ENCODE results near the gene PKDCC. TPM values are rescaled to one million over a fixed set of nuclear protein-coding genes. Genes with fewer than 3 reads are reported as not detected.
A peak's percentile ranks its signal among the peaks of the same experiment; 100 is the strongest.

The PKDCC gene
- total and polyA plus RNA-seq, 7 experiments from 2014 or later, result not detected

GRCh38 chr2:42072349-42073118, 24.7 kb downstream of the PKDCC start:
- Histone ChIP-seq H3K4me3 (ENCODE audit: low read length) (no peak overlapping the region), H3K4me1 (ENCODE audit: control insufficient read depth in 2 of 2, insufficient read depth in 2 of 2, low read length in 2 of 2) (no peaks in the 10 kb centered on the region), H3K36me3 (ENCODE audit: control insufficient read depth in 2 of 3, insufficient read depth in 3 of 3, low read length in 3 of 3) (no peaks in the 10 kb centered on the region), H3K27ac (ENCODE audit: low read depth, low read length) (no peak overlapping the region), H3K27me3 (ENCODE audit: control insufficient read depth in 2 of 2, insufficient read depth in 2 of 2, low read length in 2 of 2) (peaks cover 0 to 5% of the 10 kb centered on the region in 2 donors), H3K9me3 (ENCODE audit: control insufficient read depth in 2 of 3, low read length in 3 of 3) (no peaks in the 10 kb centered on the region)
- DNase-seq (no peak), ATAC-seq (no peak)
- Mint-ChIP-seq H3K27me3 (peaks cover 17 to 38% (median 22%) of the 10 kb centered on the region in 5 donors), H3K4me3 (no peak overlapping the region), H3K36me3 (peaks cover 0 to 3% (median 0%) of the 10 kb centered on the region in 5 donors), H3K4me1 (peaks cover 0 to 3% (median 0%) of the 10 kb centered on the region in 7 donors), H3K9me3 (peaks cover 0 to 2% (median 0%) of the 10 kb centered on the region in 11 donors), H3K27ac (no peak overlapping the region)
- intact Hi-C loops (cut with micrococcal nuclease), result no loop called here
- ChIA-PET POLR2A (interaction anchor here (0.6 kb wide), 2 partner anchors 10 to 259 kb away, joined by 3 to 4 read pairs; no protein-coding TSS in a partner anchor), CTCF (no interaction called here)

GRCh38 chr2:42073739-42074503, 26.1 kb downstream of the PKDCC start:
- Mint-ChIP-seq H3K9me3 (peaks cover 0 to 2% (median 0%) of the 10 kb centered on the region in 11 donors), H3K27ac (no peak overlapping the region), H3K4me3 (no peak overlapping the region), H3K27me3 (peaks cover 10 to 27% (median 13%) of the 10 kb centered on the region in 5 donors), H3K4me1 (peaks cover 0 to 3% (median 0%) of the 10 kb centered on the region in 7 donors), H3K36me3 (no peaks in the 10 kb centered on the region)
- no peaks in the 10 kb centered on the region for H3K4me1 ChIP-seq (ENCODE audit: control insufficient read depth in 2 of 2, insufficient read depth in 2 of 2, low read length in 2 of 2)
- POLR2A ChIA-PET, result no interaction called here
- H3K4me3 ChIP-seq (ENCODE audit: low read length), result no peak overlapping the region
- no peak overlapping the region for H3K27ac ChIP-seq (ENCODE audit: low read depth, low read length)
- H3K27me3 ChIP-seq (ENCODE audit: control insufficient read depth in 2 of 2, insufficient read depth in 2 of 2, low read length in 2 of 2), result no peaks in the 10 kb centered on the region
- no peaks in the 10 kb centered on the region for H3K36me3 ChIP-seq (ENCODE audit: control insufficient read depth in 2 of 3, insufficient read depth in 3 of 3, low read length in 3 of 3)
- H3K9me3 ChIP-seq (ENCODE audit: control insufficient read depth in 2 of 3, low read length in 3 of 3), result no peaks in the 10 kb centered on the region
- intact Hi-C loops (cut with micrococcal nuclease), result no loop called here
- no peak for DNase-seq
- CTCF ChIA-PET, result no interaction called here
- no peak for ATAC-seq

GRCh38 chr2:42074661-42075060, 26.8 kb downstream of the PKDCC start:
- CTCF ChIA-PET, result interaction anchor here (0.6 kb wide), 1 partner anchor 13 kb away, joined by 3 read pairs; no protein-coding TSS in a partner anchor
- ATAC-seq (no peak), DNase-seq (no peak)
- peaks cover 5 to 20% (median 11%) of the 10 kb centered on the region in 5 donors for H3K27me3 Mint-ChIP-seq
- H3K36me3 Mint-ChIP-seq, result no peaks in the 10 kb centered on the region
- no peak overlapping the region for H3K4me3 ChIP-seq (ENCODE audit: low read length)
- no peaks in the 10 kb centered on the region for H3K4me1 ChIP-seq (ENCODE audit: control insufficient read depth in 2 of 2, insufficient read depth in 2 of 2, low read length in 2 of 2)
- H3K27ac ChIP-seq (ENCODE audit: low read depth, low read length), result no peak overlapping the region
- peaks cover 0 to 2% (median 0%) of the 10 kb centered on the region in 11 donors for H3K9me3 Mint-ChIP-seq
- POLR2A ChIA-PET, result no interaction called here
- no peak overlapping the region for H3K4me3 Mint-ChIP-seq
- no peaks in the 10 kb centered on the region for H3K4me1 Mint-ChIP-seq
- H3K9me3 ChIP-seq (ENCODE audit: control insufficient read depth in 2 of 3, low read length in 3 of 3), result no peaks in the 10 kb centered on the region
- intact Hi-C loops (cut with micrococcal nuclease), result no loop called here
- no peaks in the 10 kb centered on the region for H3K36me3 ChIP-seq (ENCODE audit: control insufficient read depth in 2 of 3, insufficient read depth in 3 of 3, low read length in 3 of 3)
- H3K27me3 ChIP-seq (ENCODE audit: control insufficient read depth in 2 of 2, insufficient read depth in 2 of 2, low read length in 2 of 2), result no peaks in the 10 kb centered on the region
- no peak overlapping the region for H3K27ac Mint-ChIP-seq

GRCh38 chr2:42076357-42077225, 28.8 kb downstream of the PKDCC start:
- no peak overlapping the region for H3K4me3 Mint-ChIP-seq
- H3K9me3 Mint-ChIP-seq, result peaks cover 0 to 2% (median 0%) of the 10 kb centered on the region in 11 donors
- H3K27me3 Mint-ChIP-seq, result peaks cover 0 to 18% (median 11%) of the 10 kb centered on the region in 5 donors
- ATAC-seq, result no peak
- DNase-seq, result no peak
- no peak overlapping the region for H3K27ac ChIP-seq (ENCODE audit: low read depth, low read length)
- no peaks in the 10 kb centered on the region for H3K36me3 ChIP-seq (ENCODE audit: control insufficient read depth in 2 of 3, insufficient read depth in 3 of 3, low read length in 3 of 3)
- H3K27ac Mint-ChIP-seq, result no peak overlapping the region
- no peaks in the 10 kb centered on the region for H3K4me1 ChIP-seq (ENCODE audit: control insufficient read depth in 2 of 2, insufficient read depth in 2 of 2, low read length in 2 of 2)
- no peaks in the 10 kb centered on the region for H3K36me3 Mint-ChIP-seq
- H3K9me3 ChIP-seq (ENCODE audit: control insufficient read depth in 2 of 3, low read length in 3 of 3), result no peaks in the 10 kb centered on the region
- POLR2A ChIA-PET, result no interaction called here
- H3K27me3 ChIP-seq (ENCODE audit: control insufficient read depth in 2 of 2, insufficient read depth in 2 of 2, low read length in 2 of 2), result no peaks in the 10 kb centered on the region
- no peaks in the 10 kb centered on the region for H3K4me1 Mint-ChIP-seq
- intact Hi-C loops (cut with micrococcal nuclease), result no loop called here
- CTCF ChIA-PET, result no interaction called here
- H3K4me3 ChIP-seq (ENCODE audit: low read length), result no peak overlapping the region

GRCh38 chr2:42077343-42077742, 29.5 kb downstream of the PKDCC start:
- H3K27me3 Mint-ChIP-seq, result peaks cover 0 to 18% (median 11%) of the 10 kb centered on the region in 5 donors

GRCh38 chr2:42079737-42080287, 32.0 kb downstream of the PKDCC start:
- Mint-ChIP-seq H3K4me1 (peaks cover 0 to 4% (median 3%) of the 10 kb centered on the region in 7 donors), H3K9me3 (peaks cover 0 to 2% (median 0%) of the 10 kb centered on the region in 11 donors), H3K27me3 (peaks cover 0 to 22% (median 10%) of the 10 kb centered on the region in 5 donors), H3K36me3 (no peaks in the 10 kb centered on the region), H3K27ac (peak overlapping the region in 1 of 9 donors; percentile 33), H3K4me3 (no peak overlapping the region)
- H3K27me3 ChIP-seq (ENCODE audit: control insufficient read depth in 2 of 2, insufficient read depth in 2 of 2, low read length in 2 of 2), result no peaks in the 10 kb centered on the region
- POLR2A ChIA-PET, result no interaction called here
- CTCF ChIA-PET, result interaction anchor here (0.6 kb wide), 1 partner anchor 175 kb away, joined by 4 read pairs; no protein-coding TSS in a partner anchor
- no peaks in the 10 kb centered on the region for H3K9me3 ChIP-seq (ENCODE audit: control insufficient read depth in 2 of 3, low read length in 3 of 3)
- intact Hi-C loops (cut with micrococcal nuclease), result no loop called here
- no peaks in the 10 kb centered on the region for H3K36me3 ChIP-seq (ENCODE audit: control insufficient read depth in 2 of 3, insufficient read depth in 3 of 3, low read length in 3 of 3)
- DNase-seq (no peak), ATAC-seq (no peak)
- H3K4me1 ChIP-seq (ENCODE audit: control insufficient read depth in 2 of 2, insufficient read depth in 2 of 2, low read length in 2 of 2), result no peaks in the 10 kb centered on the region
- no peak overlapping the region for H3K27ac ChIP-seq (ENCODE audit: low read depth, low read length)
- H3K4me3 ChIP-seq (ENCODE audit: low read length), result no peak overlapping the region

More at GRCh38 chr2:42077343-42077742, 29.5 kb downstream of the PKDCC start:
- ChIA-PET POLR2A (no interaction called here), CTCF (no interaction called here)
- Histone ChIP-seq H3K4me3 (ENCODE audit: low read length) (no peak overlapping the region), H3K9me3 (ENCODE audit: control insufficient read depth in 2 of 3, low read length in 3 of 3) (no peaks in the 10 kb centered on the region), H3K4me1 (ENCODE audit: control insufficient read depth in 2 of 2, insufficient read depth in 2 of 2, low read length in 2 of 2) (no peaks in the 10 kb centered on the region), H3K36me3 (ENCODE audit: control insufficient read depth in 2 of 3, insufficient read depth in 3 of 3, low read length in 3 of 3) (no peaks in the 10 kb centered on the region), H3K27me3 (ENCODE audit: control insufficient read depth in 2 of 2, insufficient read depth in 2 of 2, low read length in 2 of 2) (no peaks in the 10 kb centered on the region), H3K27ac (ENCODE audit: low read depth, low read length) (no peak overlapping the region)
- no peak overlapping the region for H3K4me3 Mint-ChIP-seq
- peaks cover 0 to 2% (median 0%) of the 10 kb centered on the region in 11 donors for H3K9me3 Mint-ChIP-seq
- H3K36me3 Mint-ChIP-seq, result no peaks in the 10 kb centered on the region
- H3K27ac Mint-ChIP-seq, result no peak overlapping the region
- no peak for DNase-seq
- intact Hi-C loops (cut with micrococcal nuclease), result no loop called here
- no peaks in the 10 kb centered on the region for H3K4me1 Mint-ChIP-seq
- no peak for ATAC-seq

All from naive thymus-derived CD4-positive, alpha-beta T cell (primary cell).